Measurements from ENCODE around the gene ZNF576.

The ZNF576 gene

GRCh38 chr19:43607238-43608205 is 11.1 kb downstream of the ZNF576 start:
- Mint-ChIP-seq H3K4me3 (no peak overlapping the region), H3K9me3 (no peaks in the 10 kb centered on the region), H3K36me3 (peaks cover 18% of the 10 kb centered on the region), H3K4me1 (peaks cover 21% of the 10 kb centered on the region), H3K27me3 (no peaks in the 10 kb centered on the region), H3K27ac (no peak overlapping the region)
- ATAC-seq: peak; percentile 27

- no peak overlapping the region for H3K4me3 Mint-ChIP-seq
- no peaks in the 10 kb centered on the region for H3K27me3 Mint-ChIP-seq
- no peak overlapping the region for H3K27ac Mint-ChIP-seq
- H3K36me3 Mint-ChIP-seq: peaks cover 37% of the 10 kb centered on the region
- ATAC-seq: no peak
- H3K4me1 Mint-ChIP-seq: peaks cover 14% of the 10 kb centered on the region
- no peaks in the 10 kb centered on the region for H3K9me3 Mint-ChIP-seq
Observed at GRCh38 chr19:43609872-43610271, 13.5 kb downstream of the ZNF576 start.

GRCh38 chr19:43610493-43610892 is 14.1 kb downstream of the ZNF576 start:
- Mint-ChIP-seq H3K36me3 (peaks cover 37% of the 10 kb centered on the region), H3K4me1 (peaks cover 14% of the 10 kb centered on the region), H3K27ac (no peak overlapping the region)

GRCh38 chr19:43611788-43612187 is 15.4 kb downstream of the ZNF576 start, which contains the start of gene SRRM5:
Gene SRRM5 (plus strand): TSS chr19:43612088. CDS start chr19:43612122, 34 bp downstream.
- H3K4me3 Mint-ChIP-seq: no peak within 1 kb of the TSS
- H3K27ac Mint-ChIP-seq: peak within 1 kb of the TSS; percentile 14

More at GRCh38 chr19:43610493-43610892, 14.1 kb downstream of the ZNF576 start:
- Mint-ChIP-seq H3K9me3 (no peaks in the 10 kb centered on the region), H3K27me3 (no peaks in the 10 kb centered on the region), H3K4me3 (no peak overlapping the region)
- ATAC-seq: no peak

GRCh38 chr19:43612374-43612773 is 16.0 kb downstream of the ZNF576 start:
- H3K4me3 Mint-ChIP-seq: no peak overlapping the region
- peaks cover 20% of the 10 kb centered on the region for H3K4me1 Mint-ChIP-seq
- H3K27me3 Mint-ChIP-seq: no peaks in the 10 kb centered on the region
- no peaks in the 10 kb centered on the region for H3K9me3 Mint-ChIP-seq
- peaks cover 37% of the 10 kb centered on the region for H3K36me3 Mint-ChIP-seq
- H3K27ac Mint-ChIP-seq: no peak overlapping the region
- ATAC-seq: no peak

More at GRCh38 chr19:43611788-43612187, 15.4 kb downstream of the ZNF576 start, which contains the start of gene SRRM5:
- Mint-ChIP-seq H3K4me1 (peaks cover 18% of the 10 kb centered on the region), H3K36me3 (peaks cover 37% of the 10 kb centered on the region), H3K27me3 (no peaks in the 10 kb centered on the region), H3K9me3 (no peaks in the 10 kb centered on the region)
- ATAC-seq: no peak

- no peak for ATAC-seq
- H3K27ac Mint-ChIP-seq: no peak overlapping the region
- H3K9me3 Mint-ChIP-seq: no peaks in the 10 kb centered on the region
- H3K4me3 Mint-ChIP-seq: no peak overlapping the region
- no peaks in the 10 kb centered on the region for H3K27me3 Mint-ChIP-seq
- peaks cover 41% of the 10 kb centered on the region for H3K4me1 Mint-ChIP-seq
- H3K36me3 Mint-ChIP-seq: peaks cover 30% of the 10 kb centered on the region
Observed at GRCh38 chr19:43616306-43616705, 19.9 kb downstream of the ZNF576 start.

- no peaks in the 10 kb centered on the region for H3K9me3 Mint-ChIP-seq
- H3K4me1 Mint-ChIP-seq: peaks cover 37% of the 10 kb centered on the region
- H3K4me3 Mint-ChIP-seq: no peak overlapping the region
- H3K27ac Mint-ChIP-seq: no peak overlapping the region
- peaks cover 24% of the 10 kb centered on the region for H3K36me3 Mint-ChIP-seq
- no peak for ATAC-seq
- H3K27me3 Mint-ChIP-seq: no peaks in the 10 kb centered on the region
Observed at GRCh38 chr19:43616954-43617353, 20.6 kb downstream of the ZNF576 start.

GRCh38 chr19:43618921-43619261 is 22.5 kb downstream of the ZNF576 start:
- Mint-ChIP-seq H3K36me3 (peaks cover 5% of the 10 kb centered on the region), H3K4me3 (peak overlapping the region; percentile 97), H3K9me3 (no peaks in the 10 kb centered on the region), H3K27ac (peak overlapping the region; percentile 99), H3K4me1 (peaks cover 28% of the 10 kb centered on the region), H3K27me3 (no peaks in the 10 kb centered on the region)
- peak; percentile 57 for ATAC-seq

- no peaks in the 10 kb centered on the region for H3K36me3 Mint-ChIP-seq
Observed at GRCh38 chr19:43619262-43620060, 23.1 kb downstream of the ZNF576 start, which contains the start of gene ZNF428. Gene ZNF428 (minus strand): TSS chr19:43619629. CDS start chr19:43614304, 5,325 bp downstream.

GRCh38 chr19:43620061-43621001 is 23.9 kb downstream of the ZNF576 start:
- ATAC-seq: peak; percentile 9
- Mint-ChIP-seq H3K9me3 (no peaks in the 10 kb centered on the region), H3K36me3 (no peaks in the 10 kb centered on the region), H3K27ac (peak overlapping the region; percentile 99), H3K4me1 (peaks cover 39% of the 10 kb centered on the region), H3K4me3 (peak overlapping the region; percentile 97), H3K27me3 (peaks cover 1% of the 10 kb centered on the region)

More at GRCh38 chr19:43619262-43620060, 23.1 kb downstream of the ZNF576 start, which contains the start of gene ZNF428:
- H3K4me1 Mint-ChIP-seq: peaks cover 30% of the 10 kb centered on the region
- peak within 1 kb of the TSS; percentile 99 for H3K27ac Mint-ChIP-seq
- H3K9me3 Mint-ChIP-seq: no peaks in the 10 kb centered on the region
- no peaks in the 10 kb centered on the region for H3K27me3 Mint-ChIP-seq
- peak within 1 kb of the TSS; percentile 97 for H3K4me3 Mint-ChIP-seq
- peak; percentile 93 for ATAC-seq

GRCh38 chr19:43622070-43622469 is 25.7 kb downstream of the ZNF576 start:
- Mint-ChIP-seq H3K27me3 (peaks cover 19% of the 10 kb centered on the region), H3K36me3 (no peaks in the 10 kb centered on the region), H3K9me3 (no peaks in the 10 kb centered on the region), H3K4me3 (no peak overlapping the region), H3K4me1 (peaks cover 44% of the 10 kb centered on the region), H3K27ac (no peak overlapping the region)
- no peak for ATAC-seq

- H3K27me3 Mint-ChIP-seq: peaks cover 26% of the 10 kb centered on the region
- H3K36me3 Mint-ChIP-seq: no peaks in the 10 kb centered on the region
- no peak overlapping the region for H3K4me3 Mint-ChIP-seq
- H3K27ac Mint-ChIP-seq: no peak overlapping the region
- H3K9me3 Mint-ChIP-seq: no peaks in the 10 kb centered on the region
- no peak for ATAC-seq
- H3K4me1 Mint-ChIP-seq: peaks cover 44% of the 10 kb centered on the region
Observed at GRCh38 chr19:43622956-43623355, 26.6 kb downstream of the ZNF576 start.

- peaks cover 26% of the 10 kb centered on the region for H3K27me3 Mint-ChIP-seq
- H3K36me3 Mint-ChIP-seq: no peaks in the 10 kb centered on the region
- H3K4me1 Mint-ChIP-seq: peaks cover 38% of the 10 kb centered on the region
- no peak overlapping the region for H3K27ac Mint-ChIP-seq
- no peak for ATAC-seq
- H3K9me3 Mint-ChIP-seq: no peaks in the 10 kb centered on the region
- H3K4me3 Mint-ChIP-seq: no peak overlapping the region
Observed at GRCh38 chr19:43623889-43624670, 27.7 kb downstream of the ZNF576 start.

- no peaks in the 10 kb centered on the region for H3K36me3 Mint-ChIP-seq
- ATAC-seq: peak; percentile 62
- H3K4me1 Mint-ChIP-seq: peaks cover 33% of the 10 kb centered on the region
- H3K4me3 Mint-ChIP-seq: no peak overlapping the region
- H3K27me3 Mint-ChIP-seq: peaks cover 26% of the 10 kb centered on the region
- H3K9me3 Mint-ChIP-seq: no peaks in the 10 kb centered on the region
- H3K27ac Mint-ChIP-seq: no peak overlapping the region
Observed at GRCh38 chr19:43624933-43625332, 28.5 kb downstream of the ZNF576 start.
